ENCODE measurements around the gene CLDN7. TPM values are rescaled to one million over a fixed set of nuclear protein-coding genes. Genes with fewer than 3 reads are reported as not detected.
"Not testable (repeated sequence)": the region's sequence is repeated elsewhere in the genome, so short reads cannot be mapped to it uniquely, and the experiment has no call there.

The CLDN7 gene
- total RNA-seq, 1 experiment from 2014 or later, result 286 TPM

DNA sequence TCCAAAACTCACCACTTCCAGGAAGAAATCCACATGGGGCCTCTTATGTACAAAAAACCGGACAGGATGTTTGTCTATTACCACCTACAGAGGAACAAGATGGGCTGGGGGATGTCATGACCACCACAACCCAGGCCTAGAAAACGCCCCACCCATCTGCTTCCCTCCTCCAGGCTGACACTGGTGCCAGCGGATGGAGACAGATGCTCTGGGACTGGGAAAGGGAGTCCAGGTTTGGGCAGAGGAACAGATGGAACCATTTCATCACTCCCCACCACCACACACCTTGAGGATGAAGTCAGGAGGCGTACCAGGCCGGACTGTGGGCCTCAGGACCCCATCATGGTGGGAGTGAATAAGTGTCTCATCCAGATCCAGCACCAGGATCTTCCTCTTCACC lies 15.5 kb downstream of the CLDN7 start:
- ATAC-seq, result no peak
- POLR2A ChIA-PET, result no interaction called here

DNA sequence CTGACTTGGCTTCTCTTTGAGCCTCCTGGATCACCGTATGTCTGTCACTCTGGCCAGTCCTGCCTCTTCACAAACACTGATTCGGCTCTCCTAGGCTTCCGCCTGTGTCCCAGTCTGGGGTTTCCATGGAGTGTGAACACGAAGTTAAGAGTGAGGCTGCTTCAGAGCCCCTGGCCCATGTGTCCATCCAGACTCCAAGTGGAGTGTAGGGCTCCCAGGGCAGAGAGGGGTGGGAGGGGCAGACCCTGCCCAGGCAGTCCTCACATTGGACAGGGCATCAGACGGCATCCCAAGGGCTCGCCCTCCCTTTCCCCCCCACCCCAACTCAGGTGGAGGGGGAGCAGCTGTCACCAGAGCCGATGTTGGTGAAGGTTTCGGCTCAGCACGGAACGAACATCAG lies 18.4 kb downstream of the CLDN7 start:
- intact Hi-C loops (cut with micrococcal nuclease), result not testable (repeated sequence)

More for the DNA sequence above, 15.5 kb downstream of the CLDN7 start:
- H4K20me1 ChIP-seq (ENCODE audit: insufficient read depth), result no peaks in the 10 kb centered on the region
- no peak overlapping the region for H3K4me3 ChIP-seq (replicated peaks in 1 of 2; ENCODE audit: low read depth in 1 of 2, low read length in 2 of 2)
- no peaks in the 10 kb centered on the region for H3K27me3 ChIP-seq (ENCODE audit: insufficient read depth, low read length)
- RAD21 ChIA-PET (ENCODE audit: low non-redundant PET in 1 of 2, low total read pairs in 2 of 2, uncharacterized antibody in 2 of 2, unreplicated experiment in 2 of 2), result no interaction called here
- CTCF ChIA-PET, result no interaction called here
- BruUV-seq (replicated peaks), result no TSS peak
- peaks cover 62% of the 10 kb centered on the region for H3K79me2 ChIP-seq (ENCODE audit: insufficient read depth, low read length)
- no peak overlapping the region for H2AFZ ChIP-seq (ENCODE audit: low read depth, low read length, poor library complexity, severe bottlenecking)
- no peak overlapping the region for H3K4me2 ChIP-seq (ENCODE audit: low read length)
- DNase-seq (ENCODE audit: low read depth, low spot score), result no peak
- H3K9me3 ChIP-seq (ENCODE audit: control insufficient read depth in 1 of 2, insufficient read depth in 1 of 2, low read depth in 1 of 2, low read length in 2 of 2), result no peaks in the 10 kb centered on the region
- peaks cover 14 to 28% of the 10 kb centered on the region in 2 experiments; a peak in 3 of 4 replicates for H3K36me3 ChIP-seq (ENCODE audit: control insufficient read depth in 1 of 2, insufficient read depth in 2 of 2, low read length in 2 of 2)
- H3K9me2 ChIP-seq (ENCODE audit: insufficient read depth), result no peaks in the 10 kb centered on the region
- H3K27ac ChIP-seq (ENCODE audit: low read depth, low read length), result no peak overlapping the region
- intact Hi-C loops (cut with micrococcal nuclease), result no loop called here
- TF ChIP-seq SRF (IDR thresholded peaks at IDR 0.05; ENCODE audit: low read depth) (no peak), CBX3 (IDR thresholded peaks at IDR 0.05; ENCODE audit: low read depth) (no peak), SIN3A (IDR thresholded peaks at IDR 0.05; ENCODE audit: low read depth) (no peak), RAD21 (IDR thresholded peaks at IDR 0.05; ENCODE audit: low read depth) (no peak), ZFX (IDR thresholded peaks at IDR 0.05) (no peak), EZH2phosphoT487 (IDR thresholded peaks at IDR 0.05; ENCODE audit: borderline replicate concordance) (no peak), YY1 (IDR thresholded peaks at IDR 0.05; ENCODE audit: extremely low read depth, insufficient replicate concordance, low read depth, low read length) (no peak), POLR2AphosphoS5 (IDR thresholded peaks at IDR 0.05; ENCODE audit: low read depth, low read length) (no peak), CEBPB (IDR thresholded peaks at IDR 0.05; ENCODE audit: low read depth) (no peak), ELF1 (IDR thresholded peaks at IDR 0.05; ENCODE audit: borderline replicate concordance, low read depth) (no peak), POLR2A (IDR thresholded peaks at IDR 0.05; ENCODE audit: borderline replicate concordance, extremely low read depth, insufficient read depth, insufficient read length) (no peak), EGR1 (IDR thresholded peaks at IDR 0.05; ENCODE audit: low read depth) (no peak), TCF7L2 (IDR thresholded peaks at IDR 0.05; ENCODE audit: borderline replicate concordance, extremely low read depth, insufficient read depth, insufficient read length) (no peak), FOSL1 (IDR thresholded peaks at IDR 0.05; ENCODE audit: low read depth) (no peak), JUND (IDR thresholded peaks at IDR 0.05) (no peak)
- TF ChIP-seq, protein P1, sequence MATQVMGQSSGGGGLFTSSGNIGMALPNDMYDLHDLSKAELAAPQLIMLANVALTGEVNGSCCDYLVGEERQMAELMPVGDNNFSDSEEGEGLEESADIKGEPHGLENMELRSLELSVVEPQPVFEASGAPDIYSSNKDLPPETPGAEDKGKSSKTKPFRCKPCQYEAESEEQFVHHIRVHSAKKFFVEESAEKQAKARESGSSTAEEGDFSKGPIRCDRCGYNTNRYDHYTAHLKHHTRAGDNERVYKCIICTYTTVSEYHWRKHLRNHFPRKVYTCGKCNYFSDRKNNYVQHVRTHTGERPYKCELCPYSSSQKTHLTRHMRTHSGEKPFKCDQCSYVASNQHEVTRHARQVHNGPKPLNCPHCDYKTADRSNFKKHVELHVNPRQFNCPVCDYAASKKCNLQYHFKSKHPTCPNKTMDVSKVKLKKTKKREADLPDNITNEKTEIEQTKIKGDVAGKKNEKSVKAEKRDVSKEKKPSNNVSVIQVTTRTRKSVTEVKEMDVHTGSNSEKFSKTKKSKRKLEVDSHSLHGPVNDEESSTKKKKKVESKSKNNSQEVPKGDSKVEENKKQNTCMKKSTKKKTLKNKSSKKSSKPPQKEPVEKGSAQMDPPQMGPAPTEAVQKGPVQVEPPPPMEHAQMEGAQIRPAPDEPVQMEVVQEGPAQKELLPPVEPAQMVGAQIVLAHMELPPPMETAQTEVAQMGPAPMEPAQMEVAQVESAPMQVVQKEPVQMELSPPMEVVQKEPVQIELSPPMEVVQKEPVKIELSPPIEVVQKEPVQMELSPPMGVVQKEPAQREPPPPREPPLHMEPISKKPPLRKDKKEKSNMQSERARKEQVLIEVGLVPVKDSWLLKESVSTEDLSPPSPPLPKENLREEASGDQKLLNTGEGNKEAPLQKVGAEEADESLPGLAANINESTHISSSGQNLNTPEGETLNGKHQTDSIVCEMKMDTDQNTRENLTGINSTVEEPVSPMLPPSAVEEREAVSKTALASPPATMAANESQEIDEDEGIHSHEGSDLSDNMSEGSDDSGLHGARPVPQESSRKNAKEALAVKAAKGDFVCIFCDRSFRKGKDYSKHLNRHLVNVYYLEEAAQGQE (IDR thresholded peaks at IDR 0.05; ENCODE audit: low read depth), result no peak
- TF ChIP-seq, protein P2, sequence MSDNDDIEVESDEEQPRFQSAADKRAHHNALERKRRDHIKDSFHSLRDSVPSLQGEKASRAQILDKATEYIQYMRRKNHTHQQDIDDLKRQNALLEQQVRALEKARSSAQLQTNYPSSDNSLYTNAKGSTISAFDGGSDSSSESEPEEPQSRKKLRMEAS (IDR thresholded peaks at IDR 0.05), result no peak
- TF ChIP-seq, protein P3, sequence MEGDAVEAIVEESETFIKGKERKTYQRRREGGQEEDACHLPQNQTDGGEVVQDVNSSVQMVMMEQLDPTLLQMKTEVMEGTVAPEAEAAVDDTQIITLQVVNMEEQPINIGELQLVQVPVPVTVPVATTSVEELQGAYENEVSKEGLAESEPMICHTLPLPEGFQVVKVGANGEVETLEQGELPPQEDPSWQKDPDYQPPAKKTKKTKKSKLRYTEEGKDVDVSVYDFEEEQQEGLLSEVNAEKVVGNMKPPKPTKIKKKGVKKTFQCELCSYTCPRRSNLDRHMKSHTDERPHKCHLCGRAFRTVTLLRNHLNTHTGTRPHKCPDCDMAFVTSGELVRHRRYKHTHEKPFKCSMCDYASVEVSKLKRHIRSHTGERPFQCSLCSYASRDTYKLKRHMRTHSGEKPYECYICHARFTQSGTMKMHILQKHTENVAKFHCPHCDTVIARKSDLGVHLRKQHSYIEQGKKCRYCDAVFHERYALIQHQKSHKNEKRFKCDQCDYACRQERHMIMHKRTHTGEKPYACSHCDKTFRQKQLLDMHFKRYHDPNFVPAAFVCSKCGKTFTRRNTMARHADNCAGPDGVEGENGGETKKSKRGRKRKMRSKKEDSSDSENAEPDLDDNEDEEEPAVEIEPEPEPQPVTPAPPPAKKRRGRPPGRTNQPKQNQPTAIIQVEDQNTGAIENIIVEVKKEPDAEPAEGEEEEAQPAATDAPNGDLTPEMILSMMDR (IDR thresholded peaks at IDR 0.05 in 2 of 3, conservative IDR thresholded peaks at IDR 0.05 in 1 of 3; ENCODE audit: borderline replicate concordance in 1 of 3, insufficient read depth in 1 of 3, low read depth in 2 of 3, low read length in 2 of 3), result no peak
- no peak overlapping the region for H3K9ac ChIP-seq (ENCODE audit: low read length)
- peaks cover 13 to 30% of the 10 kb centered on the region in 2 experiments for H3K4me1 ChIP-seq (ENCODE audit: control insufficient read depth in 1 of 2, insufficient read depth in 2 of 2, low read length in 2 of 2)

More for the DNA sequence above, 18.4 kb downstream of the CLDN7 start:
- CTCF ChIA-PET; H2AFZ ChIP-seq (ENCODE audit: low read depth, low read length, poor library complexity, severe bottlenecking); RAD21 ChIA-PET (ENCODE audit: low non-redundant PET in 1 of 2, low total read pairs in 2 of 2, uncharacterized antibody in 2 of 2, unreplicated experiment in 2 of 2); H3K9me3 ChIP-seq (ENCODE audit: control insufficient read depth in 1 of 2, insufficient read depth in 1 of 2, low read depth in 1 of 2, low read length in 2 of 2); H3K9me2 ChIP-seq (ENCODE audit: insufficient read depth); POLR2A ChIA-PET; H3K4me3 ChIP-seq (replicated peaks in 1 of 2; ENCODE audit: low read depth in 1 of 2, low read length in 2 of 2); H3K27me3 ChIP-seq (ENCODE audit: insufficient read depth, low read length); H3K9ac ChIP-seq (ENCODE audit: low read length); DNase-seq (ENCODE audit: low read depth, low spot score); ATAC-seq; H4K20me1 ChIP-seq (ENCODE audit: insufficient read depth); BruUV-seq (replicated peaks): not testable (repeated sequence)
- Histone ChIP-seq H3K79me2 (ENCODE audit: insufficient read depth, low read length) (peaks cover 54% of the 10 kb centered on the region), H3K4me2 (ENCODE audit: low read length) (peak overlapping the region; percentile 79; the same call in 1 of the 2 replicates), H3K4me1 (ENCODE audit: control insufficient read depth in 1 of 2, insufficient read depth in 2 of 2, low read length in 2 of 2) (peaks cover 17 to 35% of the 10 kb centered on the region in 2 experiments), H3K27ac (ENCODE audit: low read depth, low read length) (peak overlapping the region; percentile 92; the same call in 1 of the 2 replicates), H3K36me3 (ENCODE audit: control insufficient read depth in 1 of 2, insufficient read depth in 2 of 2, low read length in 2 of 2) (peaks cover 19 to 36% of the 10 kb centered on the region in 2 experiments; a peak in 3 of 4 replicates)

Measured in HCT116 (cell line).